Occipital lobe (tissue), 2 donors: ENCODE measurements around the gene P4HB. TPM values are rescaled to one million over a fixed set of nuclear protein-coding genes. Genes with fewer than 3 reads are reported as not detected.

ENCODE experiments used
- DNase-seq: peaks from one replicate; lab custom pipeline; 2025; lab: John Stamatoyannopoulos, UW
- total RNA-seq: library from RNA; depleted of rRNA; stranded (reverse); fragments of >200 nt; gene quantifications from one replicate; pipeline ENCODE4 v1.2.3, GENCODE V29; 2014

The P4HB gene
- total RNA-seq, 1 donor from 2014 or later: 57.4 TPM

- DNase-seq: no peak
These were observed 48.4 kb downstream of the P4HB start for GRCh38 chr17:81811705-81812570.

- DNase-seq: no peak
These were observed 49.2 kb downstream of the P4HB start for GRCh38 chr17:81810892-81811704.

- no peak for DNase-seq
These were observed 49.9 kb downstream of the P4HB start for GRCh38 chr17:81810476-81810875.

GRCh38 chr17:81809556-81809998, 50.8 kb downstream of the P4HB start:
- no peak for DNase-seq

GRCh38 chr17:81808778-81809555, 51.4 kb downstream of the P4HB start:
- DNase-seq: no peak

GRCh38 chr17:81807839-81808238, 52.5 kb downstream of the P4HB start:
- no peak for DNase-seq

- no peak for DNase-seq
These were observed 53.1 kb downstream of the P4HB start for GRCh38 chr17:81807210-81807719.

- no peak for DNase-seq
These were observed 53.7 kb downstream of the P4HB start for GRCh38 chr17:81806461-81807209.

GRCh38 chr17:81805707-81806460, 54.5 kb downstream of the P4HB start:
- DNase-seq: no peak

- no peak for DNase-seq
These were observed 55.6 kb downstream of the P4HB start for GRCh38 chr17:81804559-81805399.

GRCh38 chr17:81803728-81804558, 56.4 kb downstream of the P4HB start, which contains the start of gene GCGR:
Gene GCGR (plus strand): TSS chr17:81804150. CDS start chr17:81809019, 4,869 bp downstream.
- no peak for DNase-seq

GRCh38 chr17:81802856-81803643, 57.3 kb downstream of the P4HB start:
- no peak for DNase-seq

GRCh38 chr17:81802048-81802758, 58.1 kb downstream of the P4HB start:
- DNase-seq: no peak

- no peak for DNase-seq
These were observed 59.0 kb downstream of the P4HB start for GRCh38 chr17:81801327-81801726.

GRCh38 chr17:81794509-81794908, 65.8 kb downstream of the P4HB start:
- no peak for DNase-seq

GRCh38 chr17:81794074-81794476, 66.3 kb downstream of the P4HB start:
- DNase-seq: no peak
